Stimulated activated CD8-positive, alpha-beta memory T cell treated with anti-CD3 and anti-CD28 coated beads, Interleukin-2, amount 100 ng/mL, for 48 hours (primary cell): ENCODE results near the gene CASP12.
"Not testable (repeated sequence)": the region's sequence is repeated elsewhere in the genome, so short reads cannot be mapped to it uniquely, and the experiment has no call there.

Experiments
- DNase-seq, 2 donors: peaks; one replicate each; pipeline ENCODE4 v3.0.0-alpha.2; 2020; ENCODE audit warnings: low read depth in 2 of 2

Gene CASP12

GRCh38 chr11:104897891-104898684, at the start of gene CASP12:
TSS of gene CASP12 (minus strand) at chr11:104898460.
- DNase-seq = no peak

DNA sequence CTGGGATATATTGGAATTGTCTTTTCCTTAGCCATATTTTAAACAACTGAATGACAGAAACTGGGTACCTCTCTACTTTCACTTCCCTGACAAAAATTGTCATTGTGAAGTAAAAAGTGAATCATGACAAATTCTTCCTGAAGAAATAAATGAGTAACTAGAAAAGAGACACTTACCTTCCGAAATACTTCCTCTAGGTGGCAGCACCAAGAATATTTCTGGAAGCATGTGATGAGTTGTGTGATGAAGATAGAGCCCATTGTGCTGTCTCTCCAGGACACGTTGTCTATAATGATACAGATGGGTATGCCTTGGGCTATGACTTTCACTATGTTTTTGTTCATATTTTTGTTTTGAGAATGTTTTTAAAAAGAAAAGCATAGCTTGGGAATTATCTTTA, 48.6 kb upstream of the CASP12 start:
- DNase-seq = no peak

DNA sequence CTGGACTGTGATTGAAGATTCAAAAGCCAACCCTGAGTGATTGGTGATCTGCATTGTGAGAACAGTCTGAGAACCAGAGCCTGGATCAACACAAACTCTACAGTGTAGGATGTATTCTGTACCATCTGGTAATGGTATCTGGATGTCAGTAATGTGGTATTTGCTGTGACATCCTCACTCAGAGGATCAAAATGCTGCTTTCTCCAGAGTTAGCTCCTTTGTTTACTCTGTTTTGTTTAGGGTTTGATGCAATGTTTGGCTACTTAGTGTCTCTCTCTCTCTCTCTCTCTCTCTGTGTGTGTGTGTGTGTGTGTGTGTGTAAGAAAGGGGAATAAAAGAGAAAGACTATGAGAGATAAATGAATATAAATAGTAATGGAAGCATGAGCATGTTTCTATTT, 45.8 kb upstream of the CASP12 start:
- DNase-seq = no peak

- no peak for DNase-seq
Observed at GRCh38 chr11:104943561-104943960, 45.3 kb upstream of the CASP12 start.

DNA sequence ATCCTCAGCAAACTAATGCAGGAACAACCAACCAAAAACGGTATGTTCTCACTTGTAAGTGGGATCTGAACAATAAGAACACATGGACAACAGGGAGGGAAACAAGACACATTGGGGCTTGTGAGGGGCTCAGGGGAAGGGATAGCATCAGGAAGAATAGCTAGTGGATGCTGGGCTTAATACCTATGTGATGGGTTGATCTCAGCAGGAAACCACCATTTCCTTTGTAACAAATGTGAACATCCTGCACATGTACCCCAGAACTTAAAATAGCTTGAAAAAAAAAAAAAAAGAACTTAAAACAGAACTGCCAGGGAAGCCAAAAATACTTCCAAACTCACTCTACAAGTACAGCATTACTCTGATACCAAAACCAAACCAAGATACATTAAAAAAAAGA, 36.3 kb upstream of the CASP12 start:
- DNase-seq = no peak

- not testable (repeated sequence) for DNase-seq
Observed at GRCh38 chr11:104934073-104934472, 35.8 kb upstream of the CASP12 start.

- DNase-seq = no peak
Observed at GRCh38 chr11:104928811-104929210, 30.6 kb upstream of the CASP12 start.

DNA sequence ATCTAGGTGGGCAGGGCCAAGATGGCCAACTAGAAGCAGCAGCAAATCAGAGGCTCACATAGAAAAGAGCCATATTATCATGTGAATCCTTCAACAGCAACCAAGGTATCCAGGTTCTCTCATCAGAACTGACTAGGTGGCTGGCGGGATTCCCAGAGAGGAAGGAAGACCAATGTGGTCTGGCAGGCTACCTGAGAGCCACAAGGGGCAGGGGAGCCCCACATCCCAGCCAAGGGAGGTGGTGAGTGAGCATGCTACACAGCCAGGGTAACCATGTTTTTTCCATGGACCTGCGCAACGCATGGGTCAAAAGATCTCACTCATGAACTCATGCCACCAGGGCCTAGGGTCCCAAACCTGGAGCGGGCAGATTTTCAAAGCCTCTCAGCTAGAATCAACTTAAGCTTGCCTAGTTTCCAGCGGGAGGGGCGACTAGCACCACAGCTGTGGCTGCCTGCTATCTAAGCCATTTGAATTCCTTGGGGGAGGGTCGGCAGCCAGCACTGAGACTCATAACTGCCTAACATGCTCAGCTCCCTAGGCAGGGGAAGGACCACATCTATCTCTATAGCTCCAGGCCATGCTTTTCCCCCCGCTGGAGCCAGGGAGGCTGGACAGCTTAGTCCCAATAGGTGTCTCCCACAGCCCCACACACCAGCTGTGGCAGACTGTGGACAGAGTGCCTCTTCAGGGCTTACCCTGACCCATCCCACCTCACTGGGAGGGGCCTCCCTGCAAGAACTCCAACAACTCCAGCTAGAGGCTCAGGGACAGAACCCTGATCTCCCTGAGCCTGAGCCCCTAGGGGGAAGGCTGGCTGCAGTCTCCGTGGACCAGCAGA, 28.7 kb upstream of the CASP12 start:
- no peak for DNase-seq

DNA sequence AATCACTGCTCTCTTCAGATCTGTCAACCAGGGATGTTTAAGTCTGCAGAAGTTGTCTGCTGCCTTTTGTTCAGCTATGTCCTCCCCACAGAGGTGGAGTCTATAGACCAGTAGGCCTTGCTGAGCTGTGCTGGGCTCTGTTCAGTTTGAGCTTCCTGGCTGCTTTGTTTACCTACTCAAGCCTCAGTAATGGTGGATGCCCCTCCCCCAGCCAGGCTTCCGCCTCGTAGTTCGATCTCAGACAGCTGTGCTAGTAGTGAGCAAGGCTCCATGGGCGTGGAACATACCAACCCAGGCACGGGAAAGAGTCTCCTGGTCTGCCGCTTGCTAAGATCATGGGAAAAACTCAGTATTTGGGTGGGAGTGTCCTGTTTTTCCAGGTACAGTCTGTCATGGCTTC, 27.6 kb upstream of the CASP12 start:
- no peak for DNase-seq

DNA sequence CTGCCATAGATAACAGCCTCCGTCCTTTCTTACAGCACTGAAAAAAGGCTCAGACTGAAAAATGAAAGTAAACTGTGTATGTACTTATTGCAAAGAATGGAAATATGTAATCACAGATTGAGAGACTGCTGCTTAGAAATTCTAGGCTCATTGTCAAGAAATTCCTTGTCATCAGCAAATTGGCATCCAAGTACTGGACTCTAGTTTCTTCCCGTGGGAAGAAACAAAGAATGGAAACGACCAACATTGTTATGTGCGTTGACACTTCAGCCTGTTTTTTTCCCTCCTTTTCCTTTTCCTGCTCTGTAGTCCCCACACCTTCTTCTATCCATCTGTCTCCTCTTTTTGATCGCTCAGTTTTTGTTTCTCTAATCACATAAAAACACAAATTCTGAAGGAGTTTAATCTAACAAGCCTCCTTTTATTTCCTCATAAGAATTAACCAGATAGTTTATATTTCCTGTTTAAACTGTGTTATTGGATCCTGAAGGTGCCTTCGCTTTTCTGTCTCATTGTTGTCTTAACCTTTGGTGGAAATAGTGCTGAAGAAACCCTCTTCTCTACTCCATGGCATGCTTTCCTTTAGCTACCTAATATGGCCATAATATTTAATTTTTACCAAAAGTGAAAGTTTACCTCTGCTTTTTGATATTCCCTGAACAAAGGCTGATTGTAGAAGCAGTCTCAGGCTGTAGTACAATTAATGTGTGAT, 20.0 kb upstream of the CASP12 start:
- DNase-seq = no peak

DNA sequence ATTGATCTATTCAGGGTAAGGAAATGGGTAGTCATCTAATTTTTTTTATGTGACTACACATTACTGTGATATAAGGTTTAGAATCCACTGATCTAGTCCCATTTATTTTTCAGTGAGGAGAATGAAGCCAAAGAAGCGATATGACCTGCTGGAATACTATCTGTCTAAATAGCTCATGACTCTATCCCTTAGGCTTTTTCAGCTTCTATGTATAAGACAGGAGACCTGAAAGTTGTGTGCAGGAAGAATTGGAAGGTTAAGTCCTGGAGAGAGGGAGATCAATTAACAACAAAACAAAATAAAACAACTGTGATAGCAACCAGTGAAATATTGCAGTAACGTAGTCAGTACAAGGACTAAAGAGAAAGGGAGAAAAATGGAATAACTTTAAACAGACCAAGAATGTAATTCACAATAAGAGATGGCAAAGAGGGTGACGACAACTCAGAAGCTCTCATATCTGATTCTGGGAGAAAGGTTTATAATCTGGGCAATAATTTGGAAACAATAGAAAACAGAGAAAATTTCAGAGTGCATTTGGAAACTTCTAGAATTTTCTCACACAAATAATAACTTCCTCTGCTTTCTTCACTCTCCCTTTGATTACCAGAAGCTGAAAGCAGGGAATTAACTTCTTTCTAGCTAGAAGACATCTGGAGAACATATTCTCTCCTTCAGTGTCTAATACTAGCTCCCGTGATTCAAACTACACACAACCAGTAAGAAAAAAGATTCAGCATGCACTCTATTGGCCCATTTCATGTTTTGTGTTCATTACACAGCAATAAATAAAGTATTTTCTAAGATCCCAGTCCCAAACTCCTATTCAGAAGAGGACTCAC, 19.2 kb upstream of the CASP12 start:
- no peak for DNase-seq

GRCh38 chr11:104916442-104916841, 18.2 kb upstream of the CASP12 start:
- DNase-seq = no peak

GRCh38 chr11:104912102-104912501, 13.8 kb upstream of the CASP12 start:
- DNase-seq = no peak

- DNase-seq = no peak
Observed at GRCh38 chr11:104908186-104908531, 9.9 kb upstream of the CASP12 start.

GRCh38 chr11:104907521-104908185, 9.4 kb upstream of the CASP12 start:
- no peak for DNase-seq

DNA sequence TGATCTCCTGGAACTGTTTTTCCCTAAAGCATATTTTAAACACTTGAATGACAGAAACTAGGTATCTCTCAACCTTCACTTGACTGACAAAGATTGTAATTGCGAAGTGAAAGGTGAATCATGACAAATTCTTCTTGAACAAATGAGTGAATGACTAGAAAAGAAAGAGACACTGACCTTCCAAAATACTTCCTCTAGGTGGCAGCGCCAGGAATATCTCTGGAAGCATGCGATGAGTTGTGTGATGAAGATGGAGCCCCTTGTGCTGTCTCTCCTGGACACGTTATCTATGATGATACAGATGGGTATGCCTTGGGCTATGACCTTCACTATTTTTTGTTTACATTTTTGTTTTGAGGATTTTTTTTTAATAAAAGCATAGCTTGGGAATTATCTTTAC, 7.0 kb upstream of the CASP12 start:
- no peak for DNase-seq

GRCh38 chr11:104899226-104899625, 966 bp upstream of the CASP12 start:
- no peak for DNase-seq

DNA sequence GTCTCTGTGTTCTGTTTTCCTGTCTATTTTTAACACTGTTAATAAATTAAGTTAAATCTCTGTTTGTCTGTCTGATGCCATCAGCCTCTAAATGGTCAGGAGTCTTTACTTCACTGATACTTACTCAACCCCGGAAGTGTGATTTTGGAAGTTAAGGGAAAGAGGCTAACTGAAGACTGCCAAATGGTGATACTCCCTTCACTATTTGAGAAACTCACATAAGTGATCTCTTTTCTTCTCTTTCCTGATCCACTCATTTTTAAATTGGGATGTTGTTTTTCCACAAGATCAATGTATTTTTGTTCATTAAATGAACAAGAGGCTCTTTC, 389 bp upstream of the CASP12 start:
- no peak for DNase-seq

- DNase-seq = no peak
Observed at GRCh38 chr11:104895634-104896033, 2.6 kb downstream of the CASP12 start.

DNA sequence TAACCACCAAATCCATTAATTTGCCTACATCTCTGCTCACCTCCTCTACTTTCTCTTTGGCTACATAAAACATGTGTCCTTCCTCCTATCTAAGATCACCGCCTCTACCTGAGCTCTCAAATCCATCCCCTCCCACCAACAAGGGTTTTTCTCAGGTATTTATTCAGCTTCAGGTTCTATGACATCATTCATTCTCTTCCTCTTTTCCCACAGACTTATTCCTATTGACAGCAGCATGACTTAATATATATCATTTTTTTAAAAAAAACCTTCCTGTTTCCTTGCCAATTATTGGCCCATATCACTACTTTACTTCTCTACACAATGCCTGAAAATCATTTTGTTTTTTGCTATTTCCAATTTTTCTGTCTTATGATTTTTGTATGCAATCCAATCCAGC, 4.4 kb downstream of the CASP12 start:
- DNase-seq = no peak
